Neural progenitor cell (in vitro differentiated cells): Measurements from ENCODE around the gene TADA2A. TPM values are rescaled to one million over a fixed set of nuclear protein-coding genes. Genes with fewer than 3 reads are reported as not detected.

Source experiments
- DNase-seq: peaks from one replicate; pipeline ENCODE4 v3.0.0-alpha.2; 2016; ENCODE audit warnings: low spot score
- H2AFZ ChIP-seq: fragments of 200-600 bp; sonication (generic); replicated peaks from 2 replicates; pipeline ENCODE4 v1.6.1; 2016; ENCODE audit warnings: antibody characterized with exemption
- H3F3A ChIP-seq: fragments of 200-600 bp; sonication (generic); 2 replicates; pipeline ENCODE4 v1.6.1; 2016; ENCODE audit warnings: antibody characterized with exemption, low read depth
- H3K27ac ChIP-seq: fragments of 200-600 bp; sonication (generic); 2 replicates; pipeline ENCODE4 v1.5.1; 2016; ENCODE audit warnings: mild to moderate bottlenecking
- H3K27me3 ChIP-seq: fragments of 200-600 bp; sonication (generic); 2 replicates; pipeline ENCODE4 v1.6.1; 2016; ENCODE audit warnings: mild to moderate bottlenecking, moderate library complexity
- H3K36me3 ChIP-seq: fragments of 200-600 bp; sonication (generic); 2 replicates; pipeline ENCODE4 v1.5.1; 2016
- H3K4me1 ChIP-seq: fragments of 200-600 bp; sonication (generic); 2 replicates; pipeline ENCODE4 v1.6.1; 2016; ENCODE audit warnings: mixed run types
- H3K4me2 ChIP-seq: fragments of 200-600 bp; sonication (generic); 2 replicates; pipeline ENCODE4 v1.6.1; 2016
- H3K4me3 ChIP-seq: fragments of 200-600 bp; sonication (generic); 2 replicates; pipeline ENCODE4 v1.5.1; 2016
- H3K79me2 ChIP-seq: fragments of 200-600 bp; sonication (generic); 2 replicates; pipeline ENCODE4 v1.6.1; 2016; ENCODE audit warnings: low read depth
- H3K9ac ChIP-seq: fragments of 200-600 bp; sonication (generic); 2 replicates; pipeline ENCODE4 v1.6.1; 2016
- H3K9me3 ChIP-seq: fragments of 200-600 bp; sonication (generic); 2 replicates; pipeline ENCODE4 v1.5.1; 2016; ENCODE audit warnings: low read depth
- H4K20me1 ChIP-seq: fragments of 200-600 bp; sonication (generic); 2 replicates; pipeline ENCODE4 v1.6.1; 2016; ENCODE audit warnings: low read depth
- H3K27ac Mint-ChIP-seq: 3 replicates; pipeline ENCODE4 v1.8.0; 2021; ENCODE audit warnings: mixed read lengths
- H3K27me3 Mint-ChIP-seq: 2 replicates; pipeline ENCODE4 v1.8.0; 2022; ENCODE audit warnings: low read depth, mild to moderate bottlenecking, inconsistent platforms, moderate library complexity, mixed read lengths; ENCODE audit not compliant: insufficient read depth
- H3K36me3 Mint-ChIP-seq: 3 replicates; pipeline ENCODE4 v1.8.0; 2021; ENCODE audit warnings: mixed read lengths
- H3K4me1 Mint-ChIP-seq: 3 replicates; pipeline ENCODE4 v1.8.0; 2021; ENCODE audit warnings: mixed read lengths
- H3K4me3 Mint-ChIP-seq: 3 replicates; pipeline ENCODE4 v1.8.0; 2021; ENCODE audit warnings: mild to moderate bottlenecking, moderate library complexity, mixed read lengths
- H3K9me3 Mint-ChIP-seq: 3 replicates; pipeline ENCODE4 v1.8.0; 2020; ENCODE audit warnings: mixed read lengths
- CTCF ChIP-seq: fragments of 200-600 bp; sonication (generic); IDR thresholded peaks from 2 replicates; pipeline ENCODE4 v1.5.1; 2017; ENCODE audit warnings: antibody characterized with exemption, mild to moderate bottlenecking
- EZH2 ChIP-seq: fragments of 200-600 bp; sonication (generic); IDR thresholded peaks from 2 replicates; pipeline ENCODE4 v1.6.1; 2017; ENCODE audit warnings: antibody characterized with exemption, mild to moderate bottlenecking, moderate library complexity
- EZH2phosphoT487 ChIP-seq: fragments of 200-600 bp; sonication (generic); IDR thresholded peaks from 2 replicates; pipeline ENCODE4 v1.6.1; 2017; ENCODE audit warnings: antibody characterized with exemption
- total RNA-seq: library from RNA; depleted of rRNA; stranded (reverse); fragments of >200 nt; gene quantifications from 2 replicates; pipeline ENCODE4 v1.2.3, GENCODE V29; 2015; ENCODE audit warnings: low replicate concordance

TADA2A gene
- total RNA-seq, 1 donor from 2014 or later, result 30.7 TPM

- H3K27ac ChIP-seq, result no peak overlapping the region
- Mint-ChIP-seq H3K27ac (no peak overlapping the region), H3K27me3 (peaks cover 3% of the 10 kb centered on the region), H3K4me3 (no peak overlapping the region), H3K9me3 (no peaks in the 10 kb centered on the region), H3K36me3 (peaks cover 22% of the 10 kb centered on the region), H3K4me1 (no peaks in the 10 kb centered on the region)
- TF ChIP-seq EZH2, result no peak
- no peak for DNase-seq
- no peaks in the 10 kb centered on the region for H3K27me3 ChIP-seq
- no peak overlapping the region for H3K4me3 ChIP-seq
- no peak overlapping the region for H2AFZ ChIP-seq
- no peaks in the 10 kb centered on the region for H4K20me1 ChIP-seq
- no peaks in the 10 kb centered on the region for H3K4me1 ChIP-seq
- no peak overlapping the region for H3K4me2 ChIP-seq
- H3K9ac ChIP-seq, result no peak overlapping the region
- H3K79me2 ChIP-seq, result no peaks in the 10 kb centered on the region
- H3F3A ChIP-seq, result no peaks in the 10 kb centered on the region
- no peaks in the 10 kb centered on the region for H3K36me3 ChIP-seq
- H3K9me3 ChIP-seq, result no peaks in the 10 kb centered on the region
These were observed 18.6 kb downstream of the TADA2A start for GRCh38 chr17:37425268-37425667.

- DNase-seq, result no peak
- no peaks in the 10 kb centered on the region for H3F3A ChIP-seq
- Mint-ChIP-seq H3K27me3 (peaks cover 3% of the 10 kb centered on the region), H3K4me1 (no peaks in the 10 kb centered on the region), H3K9me3 (no peaks in the 10 kb centered on the region), H3K36me3 (peaks cover 26% of the 10 kb centered on the region), H3K27ac (no peak overlapping the region), H3K4me3 (no peak overlapping the region)
- H3K4me1 ChIP-seq, result no peaks in the 10 kb centered on the region
- H3K36me3 ChIP-seq, result peaks cover 4% of the 10 kb centered on the region
- no peak overlapping the region for H2AFZ ChIP-seq
- no peak overlapping the region for H3K9ac ChIP-seq
- H3K4me2 ChIP-seq, result no peak overlapping the region
- H3K79me2 ChIP-seq, result no peaks in the 10 kb centered on the region
- no peaks in the 10 kb centered on the region for H4K20me1 ChIP-seq
- no peak overlapping the region for H3K27ac ChIP-seq
- H3K27me3 ChIP-seq, result no peaks in the 10 kb centered on the region
- no peak for TF ChIP-seq EZH2
- no peak for TF ChIP-seq EZH2phosphoT487
- no peak for TF ChIP-seq CTCF
- H3K9me3 ChIP-seq, result no peaks in the 10 kb centered on the region
- no peak overlapping the region for H3K4me3 ChIP-seq
These were observed 22.4 kb downstream of the TADA2A start for GRCh38 chr17:37429039-37429438.

- H3K9me3 ChIP-seq, result no peaks in the 10 kb centered on the region
- no peak for DNase-seq
These were observed 22.8 kb downstream of the TADA2A start for GRCh38 chr17:37429453-37429852.

More at GRCh38 chr17:37429453-37429852, 22.8 kb downstream of the TADA2A start:
- no peak overlapping the region for H3K4me2 ChIP-seq
- H3K4me1 ChIP-seq, result no peaks in the 10 kb centered on the region
- H3K4me3 ChIP-seq, result no peak overlapping the region
- H3F3A ChIP-seq, result no peaks in the 10 kb centered on the region
- peaks cover 4% of the 10 kb centered on the region for H3K36me3 ChIP-seq
- no peaks in the 10 kb centered on the region for H3K79me2 ChIP-seq
- Mint-ChIP-seq H3K4me3 (no peak overlapping the region), H3K27ac (no peak overlapping the region), H3K27me3 (peaks cover 5% of the 10 kb centered on the region), H3K36me3 (peaks cover 27% of the 10 kb centered on the region), H3K9me3 (no peaks in the 10 kb centered on the region), H3K4me1 (no peaks in the 10 kb centered on the region)
- no peak overlapping the region for H3K27ac ChIP-seq
- no peaks in the 10 kb centered on the region for H4K20me1 ChIP-seq
- no peak overlapping the region for H3K9ac ChIP-seq
- TF ChIP-seq CTCF, result no peak
- H2AFZ ChIP-seq, result no peak overlapping the region
- no peaks in the 10 kb centered on the region for H3K27me3 ChIP-seq
